HS-27A (cell line): ENCODE data around the gene ADCY1.

ENCODE experiments used
- DNase-seq: peaks from one replicate; pipeline ENCODE4 v3.0.0-alpha.2; 2012; ENCODE audit warnings: low read depth, missing footprints

The ADCY1 gene

GRCh38 chr7:45670717-45671116 lies 96.5 kb downstream of the ADCY1 start:
- no peak for DNase-seq

GRCh38 chr7:45677311-45677900 lies 103.2 kb downstream of the ADCY1 start:
- no peak for DNase-seq

- no peak for DNase-seq
Measured at GRCh38 chr7:45679516-45679915, 105.3 kb downstream of the ADCY1 start.

- no peak for DNase-seq
Measured at GRCh38 chr7:45680776-45681175, 106.6 kb downstream of the ADCY1 start.

GRCh38 chr7:45681596-45682357 lies 107.6 kb downstream of the ADCY1 start:
- no peak for DNase-seq

- DNase-seq: no peak
Measured at GRCh38 chr7:45682358-45682735, 108.2 kb downstream of the ADCY1 start.

GRCh38 chr7:45682836-45683555 lies 108.8 kb downstream of the ADCY1 start:
- DNase-seq: no peak

GRCh38 chr7:45683556-45684148 lies 109.5 kb downstream of the ADCY1 start:
- no peak for DNase-seq

- DNase-seq: no peak
Measured at GRCh38 chr7:45684910-45685618, 110.9 kb downstream of the ADCY1 start.

GRCh38 chr7:45685619-45686240 lies 111.6 kb downstream of the ADCY1 start:
- DNase-seq: no peak

- no peak for DNase-seq
Measured at GRCh38 chr7:45686441-45687184, 112.4 kb downstream of the ADCY1 start.

- no peak for DNase-seq
Measured at GRCh38 chr7:45687185-45687560, 113.0 kb downstream of the ADCY1 start.

GRCh38 chr7:45687721-45688120 lies 113.6 kb downstream of the ADCY1 start:
- no peak for DNase-seq

GRCh38 chr7:45688382-45688781 lies 114.2 kb downstream of the ADCY1 start:
- no peak for DNase-seq

GRCh38 chr7:45689011-45689796 lies 115.0 kb downstream of the ADCY1 start:
- DNase-seq: peak; percentile 59

GRCh38 chr7:45689797-45690761 lies 115.9 kb downstream of the ADCY1 start:
- no peak for DNase-seq

- DNase-seq: no peak
Measured at GRCh38 chr7:45690762-45691150, 116.6 kb downstream of the ADCY1 start.

GRCh38 chr7:45691155-45691656 lies 117.0 kb downstream of the ADCY1 start:
- no peak for DNase-seq

- no peak for DNase-seq
Measured at GRCh38 chr7:45692031-45692430, 117.9 kb downstream of the ADCY1 start.
